H1 (cell line): ENCODE results near the gene SMOC2. TPM values are rescaled to one million over a fixed set of nuclear protein-coding genes. Genes with fewer than 3 reads are reported as not detected.

Source experiments
- BACH1 ChIP-seq: IDR thresholded peaks from 2 replicates; pipeline ENCODE4 v1.6.1; 2012; ENCODE audit warnings: low read length, improper control_type of control experiment
- CHD7 ChIP-seq: fragments of 300-600 bp; sonication (generic); IDR thresholded peaks from 2 replicates; pipeline ENCODE4 v1.7.1; 2012; ENCODE audit warnings: low read length, moderate library complexity, mild to moderate bottlenecking, inconsistent platforms; ENCODE audit not compliant: insufficient replicate concordance
- CTBP2 ChIP-seq: IDR thresholded peaks from 2 replicates; pipeline ENCODE4 v1.7.0; 2011; ENCODE audit warnings: borderline replicate concordance, mild to moderate bottlenecking, moderate library complexity, mixed read lengths, low read length; ENCODE audit not compliant: insufficient read depth, insufficient read length
- EGR1 ChIP-seq: IDR thresholded peaks from 2 replicates; pipeline ENCODE4 v1.6.1; 2011; ENCODE audit warnings: low read depth, low read length, borderline replicate concordance
- HDAC6 ChIP-seq: IDR thresholded peaks from one replicate; pipeline ENCODE4 v1.7.1; 2012; ENCODE audit warnings: low read depth, mild to moderate bottlenecking, inconsistent platforms, low read length, moderate library complexity
- NRF1 ChIP-seq: IDR thresholded peaks from 2 replicates; pipeline ENCODE4 v1.6.1; 2011; ENCODE audit warnings: mild to moderate bottlenecking, low read depth, low read length, improper control_type of control experiment
- SRF ChIP-seq: IDR thresholded peaks from 2 replicates; pipeline ENCODE4 v1.6.1; 2011; ENCODE audit warnings: mild to moderate bottlenecking, low read depth, low read length, moderate library complexity
- TEAD4 ChIP-seq: IDR thresholded peaks from 2 replicates; pipeline ENCODE4 v1.6.1; 2012; ENCODE audit warnings: low read depth, low read length, inconsistent platforms, mixed read lengths
- YY1 ChIP-seq: IDR thresholded peaks from 2 replicates; pipeline ENCODE4 v1.6.1; 2011; ENCODE audit warnings: low read depth, mild to moderate bottlenecking, low read length
- polyA plus RNA-seq, 7 experiments: library from polyadenylated mRNA; depleted of rRNA in 3 of 7; stranded (reverse) in 5 of 7; unstranded in 2 of 7; fragments of >200 nt in 5 of 7; fragments of 200-250 nt in 2 of 7; gene quantifications; 1 replicate in 5 of 7; 2 replicates in 1 of 7; 4 replicates in 1 of 7; pipeline versions ENCODE4 v1.2.1 to v1.2.3, GENCODE V29; 2011 to 2013; ENCODE audit warnings: missing spikeins in 2 of 7, mixed read lengths in 2 of 7
- total RNA-seq: library from RNA; stranded (reverse); fragmentation: NEBNext Ultra II Directional; extraction: Animal tissue kit (Norgen Biotek cat#: 25700); gene quantifications from 2 replicates; pipeline ENCODE4 v1.2.1, GENCODE V29; 2021

Gene SMOC2
- total and polyA plus RNA-seq, 2 of the 8 experiments (the other 6 are each of a cell fraction or from before 2014, with no cell fraction given): 7.7 to 8.5 TPM

DNA sequence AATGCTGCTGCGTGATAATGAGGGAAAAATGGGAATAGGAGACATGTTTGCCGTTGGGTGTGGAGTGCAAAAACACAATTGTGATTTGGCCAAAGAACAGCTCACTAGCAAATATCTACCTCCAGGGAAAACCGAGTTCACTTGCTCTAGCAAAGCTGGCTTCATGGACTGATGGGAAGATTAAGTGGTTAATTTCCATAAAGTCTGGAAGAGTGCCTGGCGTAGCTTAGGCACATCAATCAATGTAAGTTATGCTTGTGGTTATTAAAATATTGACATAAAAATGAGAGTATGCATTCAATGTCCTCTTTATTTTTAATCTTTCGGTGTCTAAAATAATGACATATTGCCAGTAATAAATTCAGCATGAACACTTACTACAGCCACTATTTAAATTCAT is 267.5 kb downstream of the SMOC2 start (continued):
- no peak for TF ChIP-seq CHD7
- TF ChIP-seq SRF: no peak
- TF ChIP-seq YY1: no peak
- no peak for TF ChIP-seq BACH1
- no peak for TF ChIP-seq TEAD4
- TF ChIP-seq EGR1: no peak
- TF ChIP-seq HDAC6: no peak
- no peak for TF ChIP-seq NRF1
- no peak for TF ChIP-seq CTBP2
- TF ChIP-seq, all 59 proteins: peak for 0
